Immature natural killer cell (primary cell): Measurements from ENCODE around the gene MYO5B. TPM values are rescaled to one million over a fixed set of nuclear protein-coding genes. Genes with fewer than 3 reads are reported as not detected.
A peak's percentile ranks its signal among the peaks of the same experiment; 100 is the strongest.

Source experiments
- DNase-seq, 3 donors: peaks; one replicate each; pipeline ENCODE4 v3.0.0; 2022; ENCODE audit warnings: mixed read lengths in 1 of 3
- H3K27ac Mint-ChIP-seq, 6 donors: one replicate each; pipeline ENCODE4 v1.8.0; 2020; ENCODE audit warnings: mixed read lengths in 6 of 6, mild to moderate bottlenecking in 5 of 6, inconsistent platforms in 4 of 6, moderate library complexity in 3 of 6
- H3K27me3 Mint-ChIP-seq, 3 donors: one replicate each; pipeline ENCODE4 v1.8.0; 2020 to 2021; ENCODE audit warnings: low read depth in 3 of 3, mild to moderate bottlenecking in 3 of 3, mixed read lengths in 3 of 3, moderate library complexity in 3 of 3, inconsistent platforms in 1 of 3
- H3K36me3 Mint-ChIP-seq, 3 donors: one replicate each; pipeline ENCODE4 v1.8.0; 2020; ENCODE audit warnings: mixed read lengths in 3 of 3, inconsistent platforms in 2 of 3, mild to moderate bottlenecking in 2 of 3
- H3K4me1 Mint-ChIP-seq, 2 donors: one replicate each; pipeline ENCODE4 v1.8.0; 2020; ENCODE audit warnings: inconsistent platforms in 2 of 2, mild to moderate bottlenecking in 2 of 2, mixed read lengths in 2 of 2, moderate library complexity in 1 of 2
- H3K4me3 Mint-ChIP-seq, 5 donors: one replicate each; pipeline ENCODE4 v1.8.0; 2020; ENCODE audit warnings: mild to moderate bottlenecking in 5 of 5, mixed read lengths in 5 of 5, inconsistent platforms in 3 of 5, moderate library complexity in 3 of 5
- H3K9me3 Mint-ChIP-seq, 6 donors: one replicate each; pipeline ENCODE4 v1.8.0; 2020; ENCODE audit warnings: mild to moderate bottlenecking in 6 of 6, mixed read lengths in 6 of 6, inconsistent platforms in 4 of 6, moderate library complexity in 3 of 6
- polyA plus RNA-seq, 3 donors: library from polyadenylated mRNA; unstranded; fragments of 300-500 nt; fragmentation: Illumina TruSeq; gene quantifications; one replicate each; pipeline ENCODE4 v1.2.3, GENCODE V29; 2021

MYO5B gene
- polyA plus RNA-seq, 3 donors from 2014 or later: 0.04 TPM; not detected in 2

GRCh38 chr18:49963217-49963616, 231.7 kb downstream of the MYO5B start:
- DNase-seq: no peak
- H3K4me1 Mint-ChIP-seq: peaks cover 7 to 9% of the 10 kb centered on the region in 2 donors
- H3K27ac Mint-ChIP-seq: no peak overlapping the region
- peaks cover 10 to 21% (median 14%) of the 10 kb centered on the region in 3 donors for H3K27me3 Mint-ChIP-seq
- H3K9me3 Mint-ChIP-seq: peaks cover 0 to 2% (median 0%) of the 10 kb centered on the region in 6 donors
- H3K36me3 Mint-ChIP-seq: no peaks in the 10 kb centered on the region
- H3K4me3 Mint-ChIP-seq: no peak overlapping the region

- H3K36me3 Mint-ChIP-seq: peaks cover 0 to 4% (median 0%) of the 10 kb centered on the region in 3 donors
- peaks cover 7 to 9% of the 10 kb centered on the region in 2 donors for H3K4me1 Mint-ChIP-seq
- no peak overlapping the region for H3K4me3 Mint-ChIP-seq
- peaks cover 0 to 2% (median 0%) of the 10 kb centered on the region in 6 donors for H3K9me3 Mint-ChIP-seq
- H3K27ac Mint-ChIP-seq: no peak overlapping the region
- peaks cover 9 to 25% (median 18%) of the 10 kb centered on the region in 3 donors for H3K27me3 Mint-ChIP-seq
- DNase-seq: no peak
Observed at GRCh38 chr18:49961271-49961670, 233.7 kb downstream of the MYO5B start.

DNA sequence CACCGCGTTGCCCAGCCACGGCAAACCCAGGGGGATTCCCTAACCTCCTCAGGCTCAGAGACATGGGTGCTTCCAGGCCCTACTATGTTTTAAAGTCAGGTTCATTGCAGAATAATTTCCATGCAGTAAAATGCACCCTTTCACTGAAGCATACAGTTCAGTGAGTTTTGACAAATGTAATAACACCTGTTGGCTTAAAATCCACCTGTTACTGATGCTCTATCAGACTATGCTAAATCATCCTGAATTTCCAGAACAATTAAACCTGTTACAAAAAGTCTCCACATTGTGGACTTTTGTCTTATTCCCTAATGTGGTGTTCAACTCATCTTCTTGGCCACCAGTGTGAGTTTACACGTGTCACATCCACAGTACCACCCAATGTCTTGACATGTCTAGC, 234.6 kb downstream of the MYO5B start:
- Mint-ChIP-seq H3K4me3 (no peak overlapping the region), H3K36me3 (peaks cover 0 to 4% (median 0%) of the 10 kb centered on the region in 3 donors), H3K4me1 (peaks cover 7 to 9% of the 10 kb centered on the region in 2 donors), H3K27me3 (peaks cover 8 to 25% (median 18%) of the 10 kb centered on the region in 3 donors), H3K27ac (peak overlapping the region in 1 of 6 donors; percentile 28), H3K9me3 (peaks cover 0 to 2% (median 0%) of the 10 kb centered on the region in 6 donors)
- no peak for DNase-seq

GRCh38 chr18:49959176-49959575, 235.8 kb downstream of the MYO5B start:
- peaks cover 0 to 2% (median 0%) of the 10 kb centered on the region in 6 donors for H3K9me3 Mint-ChIP-seq
- H3K4me3 Mint-ChIP-seq: peak overlapping the region in 1 of 5 donors; percentile 3
- H3K36me3 Mint-ChIP-seq: peaks cover 0 to 4% (median 0%) of the 10 kb centered on the region in 3 donors
- H3K27ac Mint-ChIP-seq: peak overlapping the region in 3 of 6 donors; percentile 8 to 18 (median 17)
- DNase-seq: peak; percentile 28 to 37 (median 37)
- peaks cover 7 to 9% of the 10 kb centered on the region in 2 donors for H3K4me1 Mint-ChIP-seq
- H3K27me3 Mint-ChIP-seq: peaks cover 8 to 25% (median 18%) of the 10 kb centered on the region in 3 donors

GRCh38 chr18:49955263-49955662, 239.7 kb downstream of the MYO5B start:
- Mint-ChIP-seq H3K4me1 (peaks cover 11 to 15% of the 10 kb centered on the region in 2 donors), H3K27ac (no peak overlapping the region)
- no peak for DNase-seq

GRCh38 chr18:49953391-49953790, 241.6 kb downstream of the MYO5B start:
- no peak for DNase-seq
- no peaks in the 10 kb centered on the region for H3K9me3 Mint-ChIP-seq
- H3K4me1 Mint-ChIP-seq: peaks cover 11 to 14% of the 10 kb centered on the region in 2 donors
- no peak overlapping the region for H3K4me3 Mint-ChIP-seq
- H3K27me3 Mint-ChIP-seq: peaks cover 2 to 8% (median 6%) of the 10 kb centered on the region in 3 donors
- no peak overlapping the region for H3K27ac Mint-ChIP-seq
- H3K36me3 Mint-ChIP-seq: peaks cover 0 to 4% (median 0%) of the 10 kb centered on the region in 3 donors

More at GRCh38 chr18:49955263-49955662, 239.7 kb downstream of the MYO5B start:
- H3K4me3 Mint-ChIP-seq: no peak overlapping the region
- H3K9me3 Mint-ChIP-seq: no peaks in the 10 kb centered on the region
- H3K36me3 Mint-ChIP-seq: peaks cover 0 to 4% (median 0%) of the 10 kb centered on the region in 3 donors
- peaks cover 6 to 22% (median 9%) of the 10 kb centered on the region in 3 donors for H3K27me3 Mint-ChIP-seq

- Mint-ChIP-seq H3K4me3 (peak overlapping the region; percentile 38 to 66 (median 61)), H3K27ac (peak overlapping the region in 3 of 6 donors; percentile 46 to 59 (median 59)), H3K36me3 (no peaks in the 10 kb centered on the region), H3K4me1 (peaks cover 11 to 14% of the 10 kb centered on the region in 2 donors), H3K27me3 (peaks cover 0 to 7% (median 2%) of the 10 kb centered on the region in 3 donors), H3K9me3 (no peaks in the 10 kb centered on the region)
- DNase-seq: peak; percentile 25 to 34 (median 25)
Observed at GRCh38 chr18:49949951-49950395, 245.0 kb downstream of the MYO5B start.

GRCh38 chr18:49948975-49949374, 246.0 kb downstream of the MYO5B start:
- H3K36me3 Mint-ChIP-seq: no peaks in the 10 kb centered on the region
- no peak overlapping the region for H3K4me3 Mint-ChIP-seq
- peaks cover 0 to 8% (median 2%) of the 10 kb centered on the region in 3 donors for H3K27me3 Mint-ChIP-seq
- no peaks in the 10 kb centered on the region for H3K9me3 Mint-ChIP-seq
- peaks cover 11 to 14% of the 10 kb centered on the region in 2 donors for H3K4me1 Mint-ChIP-seq
- H3K27ac Mint-ChIP-seq: no peak overlapping the region
- no peak for DNase-seq

- no peaks in the 10 kb centered on the region for H3K9me3 Mint-ChIP-seq
- H3K36me3 Mint-ChIP-seq: no peaks in the 10 kb centered on the region
- peak overlapping the region in 1 of 6 donors; percentile 1 for H3K27ac Mint-ChIP-seq
- peaks cover 1 to 2% of the 10 kb centered on the region in 2 donors for H3K4me1 Mint-ChIP-seq
- H3K4me3 Mint-ChIP-seq: no peak overlapping the region
- no peak for DNase-seq
- H3K27me3 Mint-ChIP-seq: peaks cover 0 to 14% (median 2%) of the 10 kb centered on the region in 3 donors
Observed at GRCh38 chr18:49944663-49945062, 250.3 kb downstream of the MYO5B start.

DNA sequence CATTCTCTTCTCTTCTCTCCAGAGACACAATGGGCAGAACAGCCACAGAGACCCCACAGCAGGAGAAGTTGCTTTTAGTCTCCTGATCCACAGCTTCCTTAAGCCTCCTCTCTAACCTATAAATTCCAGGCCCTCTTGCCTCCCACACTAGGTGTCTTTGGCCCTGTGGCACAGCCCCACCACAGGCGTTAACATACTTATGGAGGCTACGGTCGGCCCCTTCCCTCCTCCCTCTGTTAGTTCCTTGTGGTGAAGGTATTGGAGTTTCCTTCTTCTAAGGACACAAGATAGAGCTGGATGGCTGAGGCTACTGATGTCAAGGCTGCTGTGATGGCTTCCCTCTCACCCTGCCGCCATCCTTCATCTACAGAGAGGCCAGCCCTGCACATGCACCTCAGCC, 258.1 kb downstream of the MYO5B start:
- no peaks in the 10 kb centered on the region for H3K36me3 Mint-ChIP-seq
- no peak overlapping the region for H3K27ac Mint-ChIP-seq
- H3K4me3 Mint-ChIP-seq: no peak overlapping the region
- peaks cover 3 to 11% (median 4%) of the 10 kb centered on the region in 3 donors for H3K27me3 Mint-ChIP-seq
- H3K4me1 Mint-ChIP-seq: no peaks in the 10 kb centered on the region
- no peaks in the 10 kb centered on the region for H3K9me3 Mint-ChIP-seq
- DNase-seq: no peak

- Mint-ChIP-seq H3K4me1 (no peaks in the 10 kb centered on the region), H3K9me3 (no peaks in the 10 kb centered on the region), H3K27ac (no peak overlapping the region), H3K27me3 (peaks cover 3 to 10% (median 4%) of the 10 kb centered on the region in 3 donors), H3K4me3 (no peak overlapping the region), H3K36me3 (no peaks in the 10 kb centered on the region)
- DNase-seq: no peak
Observed at GRCh38 chr18:49935215-49935614, 259.7 kb downstream of the MYO5B start.

DNA sequence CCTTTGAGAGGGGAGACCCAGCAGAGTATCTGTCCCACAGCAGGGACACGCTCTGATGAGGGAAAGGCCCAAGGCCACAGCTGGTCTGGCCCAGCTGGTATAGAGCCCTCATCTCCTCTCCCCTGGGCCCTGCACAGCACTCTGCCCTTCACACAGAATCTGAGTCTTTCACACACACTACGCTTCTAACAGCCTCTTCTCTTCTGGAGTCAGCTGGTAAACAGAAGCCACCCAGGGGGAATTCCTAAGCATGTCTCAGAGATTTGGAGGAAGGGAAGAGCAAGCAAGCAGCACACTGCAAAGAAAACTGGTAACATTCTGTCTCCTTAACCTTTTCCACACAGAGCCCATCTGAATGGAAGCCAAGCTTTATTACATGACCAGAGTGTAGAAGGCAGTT, 260.5 kb downstream of the MYO5B start:
- Mint-ChIP-seq H3K27ac (no peak overlapping the region), H3K27me3 (peaks cover 3 to 8% (median 4%) of the 10 kb centered on the region in 3 donors), H3K4me1 (no peaks in the 10 kb centered on the region), H3K36me3 (no peaks in the 10 kb centered on the region), H3K4me3 (no peak overlapping the region), H3K9me3 (no peaks in the 10 kb centered on the region)
- DNase-seq: no peak

GRCh38 chr18:49933530-49934128, 261.3 kb downstream of the MYO5B start:
- H3K4me1 Mint-ChIP-seq: no peaks in the 10 kb centered on the region

GRCh38 chr18:49931760-49932159, 263.2 kb downstream of the MYO5B start:
- Mint-ChIP-seq H3K4me3 (no peak overlapping the region), H3K9me3 (no peaks in the 10 kb centered on the region), H3K27ac (no peak overlapping the region), H3K36me3 (no peaks in the 10 kb centered on the region), H3K27me3 (peaks cover 2 to 9% (median 4%) of the 10 kb centered on the region in 3 donors), H3K4me1 (no peaks in the 10 kb centered on the region)
- DNase-seq: no peak

More at GRCh38 chr18:49933530-49934128, 261.3 kb downstream of the MYO5B start:
- Mint-ChIP-seq H3K27me3 (peaks cover 1 to 8% (median 4%) of the 10 kb centered on the region in 3 donors), H3K4me3 (no peak overlapping the region), H3K36me3 (no peaks in the 10 kb centered on the region), H3K9me3 (no peaks in the 10 kb centered on the region), H3K27ac (no peak overlapping the region)
- no peak for DNase-seq
